GM03348 (cell line): Measurements from ENCODE around the gene NRTN.

Experiments
- DNase-seq: peaks from one replicate; pipeline ENCODE4 v3.0.0; 2012; ENCODE audit warnings: low spot score

Gene NRTN

DNA sequence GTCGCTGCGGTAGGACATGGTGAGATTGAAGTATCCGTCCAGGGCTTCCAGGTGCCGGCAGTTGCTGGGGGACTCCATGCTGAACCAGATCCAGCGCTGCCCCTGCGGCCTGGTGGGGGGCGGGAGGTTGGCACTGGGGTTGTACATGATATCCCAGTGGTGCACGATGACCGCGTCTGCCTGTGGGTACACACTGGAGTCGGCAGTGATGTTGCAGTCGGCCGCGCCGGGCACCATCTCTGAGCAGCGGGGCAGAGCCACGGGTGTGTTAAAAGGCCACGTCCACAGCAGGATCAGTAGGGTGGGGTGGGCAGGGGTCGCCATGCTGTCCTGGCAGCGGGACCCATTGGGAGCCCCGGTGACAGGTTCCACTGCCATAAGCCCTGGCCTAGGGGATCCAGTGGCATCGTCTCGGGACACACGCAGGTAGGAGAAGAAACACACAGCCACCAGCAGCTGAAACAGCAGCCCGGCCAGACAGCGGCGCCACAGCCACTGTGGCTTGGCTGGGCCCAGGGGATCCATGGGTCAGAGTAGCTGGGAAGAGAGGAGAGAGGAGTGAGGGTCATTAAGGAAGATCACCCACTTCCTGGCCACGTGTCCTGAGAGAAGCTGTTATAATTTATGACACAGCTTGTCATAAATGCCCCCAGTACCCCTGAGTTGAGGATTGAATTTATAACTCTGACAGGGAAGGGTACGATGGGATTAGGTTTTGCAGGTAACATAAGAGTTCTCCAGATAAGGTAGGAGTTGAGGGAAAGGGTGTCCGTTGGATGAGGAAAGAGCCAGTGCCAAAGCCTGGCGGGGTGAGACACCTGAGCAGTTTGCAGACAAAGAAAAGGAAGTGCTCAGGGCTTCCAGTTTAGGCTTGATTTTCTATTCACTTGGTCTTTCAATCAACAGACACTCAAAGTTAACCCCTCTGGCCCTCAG is 62.6 kb downstream of the NRTN start:
- no peak for DNase-seq

DNA sequence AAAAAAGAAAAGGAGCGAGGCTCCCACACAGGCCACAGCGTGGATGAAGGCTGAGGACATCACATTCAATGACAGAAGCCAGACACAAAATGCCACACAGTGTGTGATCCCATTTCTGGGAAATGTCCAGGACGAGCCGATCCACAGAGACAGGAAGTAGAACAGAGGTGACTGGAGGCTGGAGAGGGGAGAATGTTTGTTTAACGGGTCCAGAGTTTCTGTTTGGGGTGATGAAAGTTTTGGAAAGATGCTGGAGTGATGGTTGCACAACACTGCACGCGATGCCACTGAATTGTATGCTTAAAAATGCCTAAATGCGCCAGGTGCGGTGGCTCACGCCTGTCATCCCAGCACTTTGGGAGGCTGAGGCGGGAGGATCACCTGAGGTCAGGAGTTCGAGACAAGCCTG is 66.1 kb downstream of the NRTN start:
- DNase-seq: no peak

DNA sequence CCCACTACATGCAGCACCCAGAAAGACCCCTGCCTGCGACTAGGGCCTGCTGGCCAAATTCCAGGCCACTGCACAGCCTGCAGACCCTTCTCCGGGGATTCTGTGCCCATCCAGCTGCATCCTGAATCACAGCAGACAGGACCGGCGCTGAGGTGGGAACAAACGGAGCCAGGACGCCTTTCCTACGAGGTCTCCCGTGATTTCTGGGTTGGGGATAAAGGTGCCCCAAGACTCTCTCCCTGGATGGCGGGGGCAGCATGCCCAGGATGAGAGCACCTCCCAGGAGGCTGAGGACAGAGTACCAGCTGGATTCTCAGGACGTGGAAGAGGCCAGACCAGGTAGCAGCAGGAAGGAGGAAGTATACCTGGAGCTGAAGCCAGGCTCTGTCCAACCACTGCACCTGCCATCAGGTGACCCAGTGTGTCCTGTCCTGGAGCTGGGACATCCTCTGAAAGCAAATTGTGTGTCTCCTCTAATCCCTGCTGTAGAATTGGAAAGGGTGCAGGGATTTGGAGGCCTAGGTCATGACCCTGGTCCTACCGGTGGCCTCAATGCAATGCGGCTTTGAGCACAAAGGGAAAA is 68.8 kb downstream of the NRTN start:
- DNase-seq: no peak

DNA sequence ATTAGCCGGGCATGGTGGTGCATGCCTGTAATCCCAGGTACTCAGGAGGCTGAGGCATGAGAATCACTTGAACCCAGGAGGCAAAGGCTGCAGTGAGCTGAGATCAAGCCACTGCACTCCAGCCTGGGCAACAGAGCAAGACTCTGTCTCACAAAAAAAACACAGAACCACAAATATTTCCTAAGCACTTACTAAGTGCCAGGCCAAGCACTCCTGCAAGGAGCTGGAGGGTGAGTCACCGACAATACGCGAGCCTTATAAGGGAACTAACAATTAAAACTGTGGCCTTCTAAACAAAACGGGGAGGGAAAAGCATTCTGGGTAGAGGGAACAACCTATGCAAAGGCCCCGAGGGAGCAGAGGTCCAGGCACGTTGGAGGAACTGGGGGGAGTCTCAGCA is 69.6 kb downstream of the NRTN start:
- DNase-seq: peak; percentile 63

DNA sequence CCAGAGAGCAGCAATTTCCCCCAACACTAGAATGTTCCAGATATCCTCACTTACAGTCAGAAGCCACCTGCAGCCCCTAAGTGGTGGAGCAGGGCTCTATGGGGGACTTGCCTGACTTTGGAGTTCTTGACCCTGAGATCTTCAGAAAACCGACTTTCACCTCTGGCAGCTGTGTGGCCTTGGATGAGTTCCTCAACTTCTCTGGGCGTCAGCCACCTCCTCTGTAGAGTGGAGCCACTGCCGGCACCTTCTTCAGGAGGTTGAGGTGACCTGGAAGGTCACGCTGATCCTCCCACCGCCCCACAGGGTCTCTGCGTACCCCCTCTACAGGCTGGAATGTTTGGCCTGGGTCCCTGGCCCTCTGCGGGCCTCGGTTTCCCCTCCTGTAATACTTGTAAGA is 72.6 kb downstream of the NRTN start:
- DNase-seq: no peak

DNA sequence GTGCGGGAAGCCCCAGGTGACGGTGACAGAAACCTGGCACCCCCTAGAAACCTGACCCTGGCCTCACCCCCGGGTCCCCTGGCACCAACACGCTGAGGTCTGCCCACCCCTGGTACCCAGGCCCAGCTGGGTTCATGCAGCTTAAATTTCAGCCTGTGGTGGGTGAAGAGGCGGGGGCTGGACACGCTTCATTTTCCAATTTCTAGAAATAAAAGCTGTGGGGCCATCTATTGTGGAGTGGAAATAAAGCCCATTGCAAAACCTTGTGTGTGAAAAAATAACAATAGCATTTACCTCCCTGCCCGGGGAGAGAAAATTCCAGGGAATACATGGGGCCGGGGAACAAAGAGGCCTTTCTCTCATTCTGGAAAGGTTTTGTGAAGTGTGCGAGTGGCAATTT is 73.0 kb downstream of the NRTN start:
- no peak for DNase-seq
